ENCODE data around the gene MPZL1.
"Not testable (repeated sequence)": the region's sequence is repeated elsewhere in the genome, so short reads cannot be mapped to it uniquely, and the experiment has no call there.

MPZL1 gene

DNA sequence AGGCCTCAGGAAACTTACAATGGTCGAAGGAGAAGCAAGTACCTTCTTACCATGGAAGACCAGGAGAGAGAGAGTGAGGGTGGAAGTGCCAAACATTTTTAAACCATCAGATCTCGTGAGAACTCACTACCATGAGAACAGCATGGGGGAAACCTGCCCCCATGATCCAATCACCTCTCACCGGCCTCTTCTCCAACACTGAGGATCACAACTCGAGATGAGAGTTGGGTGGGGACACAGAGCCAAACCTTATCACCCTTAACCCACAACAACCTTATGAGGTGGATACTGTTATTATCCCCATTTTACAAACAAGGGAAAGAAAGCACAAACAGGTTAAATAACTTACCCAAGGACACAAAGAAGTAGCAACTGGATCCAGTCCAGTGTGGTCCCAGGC lies 80.5 kb downstream of the MPZL1 start:
- no peak overlapping the region for H3K4me3 Mint-ChIP-seq
- peaks cover 26% of the 10 kb centered on the region for H3K4me1 Mint-ChIP-seq
- ATAC-seq, result no peak
- H3K36me3 Mint-ChIP-seq (ENCODE audit: low read depth), result no peaks in the 10 kb centered on the region
- no peak for DNase-seq
- H3K9me3 Mint-ChIP-seq, result no peaks in the 10 kb centered on the region
- H3K27me3 Mint-ChIP-seq, result no peaks in the 10 kb centered on the region
- no peak overlapping the region for H3K27ac Mint-ChIP-seq

DNA sequence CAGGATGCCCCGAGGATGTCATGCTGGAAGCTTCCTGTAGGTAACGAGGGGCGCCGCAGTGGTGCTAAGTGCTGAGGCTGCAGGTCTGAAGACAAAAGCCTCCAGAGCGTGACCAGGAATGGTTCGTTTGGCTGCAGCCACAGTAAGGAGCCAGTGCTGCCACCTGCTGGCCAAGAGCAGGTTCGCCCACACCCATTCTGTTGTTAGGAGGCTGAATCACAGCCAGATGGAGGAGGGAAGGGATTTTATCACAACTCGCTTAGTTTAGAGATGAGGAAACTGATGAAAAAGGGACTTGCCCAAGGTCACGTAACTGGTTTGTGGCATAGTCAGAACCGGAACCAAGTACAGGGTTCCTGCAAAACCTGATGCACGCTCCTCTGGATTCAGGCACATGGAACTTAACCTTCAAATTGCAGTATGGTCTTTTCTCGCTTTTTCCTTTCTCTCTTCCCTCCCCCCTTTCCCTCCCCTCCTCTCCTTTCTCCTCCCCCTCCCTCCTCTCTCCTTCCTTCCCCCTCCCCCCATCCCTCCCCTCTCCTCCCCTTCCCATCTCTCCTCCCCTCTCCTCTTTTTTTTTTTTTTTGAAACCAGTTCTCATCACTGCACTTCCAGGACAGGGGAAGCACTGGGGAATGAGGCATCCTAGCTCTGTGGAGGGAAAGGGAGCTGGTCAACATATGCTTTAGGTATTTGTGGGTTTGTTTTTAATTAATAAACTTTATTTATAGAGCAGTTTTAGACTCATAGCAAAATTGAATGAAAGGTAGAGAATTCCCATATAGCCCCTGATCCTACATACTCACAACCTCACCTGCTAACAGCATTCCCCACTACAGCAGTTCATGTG lies 81.8 kb downstream of the MPZL1 start:
- Mint-ChIP-seq H3K27me3 (no peaks in the 10 kb centered on the region), H3K4me1 (peaks cover 26% of the 10 kb centered on the region), H3K27ac (peak overlapping the region; percentile 57), H3K4me3 (peak overlapping the region; percentile 8), H3K36me3 (ENCODE audit: low read depth) (no peaks in the 10 kb centered on the region), H3K9me3 (no peaks in the 10 kb centered on the region)
- DNase-seq (peak; percentile 93), ATAC-seq (peak; percentile 91)

DNA sequence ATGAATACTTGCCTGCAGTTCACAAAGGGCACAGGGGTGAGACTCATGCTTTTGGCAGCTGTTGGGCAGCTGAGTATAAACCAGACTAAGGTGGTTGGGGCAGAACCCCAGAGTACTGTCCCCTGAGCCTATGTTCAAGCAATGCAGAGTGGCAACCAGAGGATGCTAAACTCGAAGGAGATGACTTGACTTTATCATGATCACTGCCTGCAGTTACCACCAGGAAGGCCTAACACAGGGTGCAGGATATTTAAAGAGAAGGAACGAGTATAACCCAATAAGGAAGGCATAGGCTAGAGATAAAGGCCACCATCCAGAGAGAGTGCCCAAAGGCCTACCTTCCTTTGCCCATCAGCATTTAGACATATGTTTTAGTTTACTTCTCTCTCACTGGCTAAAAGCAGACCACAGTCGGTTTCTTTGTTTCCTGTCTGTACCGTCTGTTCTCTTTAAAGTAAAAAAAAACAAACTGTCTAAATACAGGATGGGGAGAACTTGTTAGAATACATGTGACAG lies 83.3 kb downstream of the MPZL1 start:
- no peaks in the 10 kb centered on the region for H3K27me3 Mint-ChIP-seq
- peaks cover 26% of the 10 kb centered on the region for H3K4me1 Mint-ChIP-seq
- H3K36me3 Mint-ChIP-seq (ENCODE audit: low read depth), result no peaks in the 10 kb centered on the region
- no peaks in the 10 kb centered on the region for H3K9me3 Mint-ChIP-seq
- DNase-seq, result no peak
- peak; percentile 38 for ATAC-seq
- no peak overlapping the region for H3K4me3 Mint-ChIP-seq
- H3K27ac Mint-ChIP-seq, result peak overlapping the region; percentile 52

DNA sequence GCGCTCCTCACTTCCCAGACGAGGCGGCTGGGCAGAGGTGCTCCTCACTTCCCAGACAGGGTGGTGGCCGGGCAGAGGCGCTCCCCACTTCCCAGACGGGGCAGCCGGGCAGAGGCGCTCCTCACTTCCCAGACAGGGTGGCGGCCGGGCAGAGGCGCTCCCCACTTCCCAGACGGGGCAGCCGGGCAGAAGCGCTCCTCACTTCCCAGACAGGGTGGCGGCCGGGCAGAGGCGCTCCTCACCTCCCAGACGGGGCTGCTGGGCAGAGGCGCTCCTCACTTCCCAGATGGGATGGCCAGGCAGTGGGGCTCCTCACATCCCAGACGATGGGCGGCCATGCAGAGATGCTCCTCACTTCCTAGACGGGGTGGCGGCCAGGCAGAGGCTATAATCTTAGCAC lies 84.5 kb downstream of the MPZL1 start:
- not testable (repeated sequence) for H3K36me3 Mint-ChIP-seq (ENCODE audit: low read depth); H3K27ac Mint-ChIP-seq; DNase-seq; ATAC-seq; H3K9me3 Mint-ChIP-seq; H3K4me3 Mint-ChIP-seq; H3K27me3 Mint-ChIP-seq
- peaks cover 26% of the 10 kb centered on the region for H3K4me1 Mint-ChIP-seq

DNA sequence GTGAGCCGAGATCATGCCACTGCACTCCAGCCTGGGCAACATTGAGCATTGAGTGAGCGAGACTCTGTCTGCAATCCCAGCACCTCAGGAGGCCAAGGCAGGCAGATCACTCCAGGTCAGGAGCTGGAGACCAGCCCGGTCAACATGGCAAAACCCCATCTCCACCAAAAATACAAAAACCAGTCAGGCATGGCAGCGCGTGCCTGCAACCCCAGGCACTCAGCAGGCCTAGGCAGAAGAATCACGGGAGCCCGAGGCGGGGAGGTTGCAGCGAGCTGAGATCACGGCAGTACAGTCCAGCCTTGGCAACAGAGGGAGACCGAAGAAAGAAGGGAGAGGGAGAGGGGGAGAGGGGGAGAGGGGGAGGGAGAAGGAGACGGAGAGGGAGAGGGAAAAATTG lies 84.9 kb downstream of the MPZL1 start:
- H3K27ac Mint-ChIP-seq; ATAC-seq; H3K36me3 Mint-ChIP-seq (ENCODE audit: low read depth); DNase-seq; H3K4me3 Mint-ChIP-seq; H3K9me3 Mint-ChIP-seq; H3K27me3 Mint-ChIP-seq: not testable (repeated sequence)
- H3K4me1 Mint-ChIP-seq, result peaks cover 26% of the 10 kb centered on the region

DNA sequence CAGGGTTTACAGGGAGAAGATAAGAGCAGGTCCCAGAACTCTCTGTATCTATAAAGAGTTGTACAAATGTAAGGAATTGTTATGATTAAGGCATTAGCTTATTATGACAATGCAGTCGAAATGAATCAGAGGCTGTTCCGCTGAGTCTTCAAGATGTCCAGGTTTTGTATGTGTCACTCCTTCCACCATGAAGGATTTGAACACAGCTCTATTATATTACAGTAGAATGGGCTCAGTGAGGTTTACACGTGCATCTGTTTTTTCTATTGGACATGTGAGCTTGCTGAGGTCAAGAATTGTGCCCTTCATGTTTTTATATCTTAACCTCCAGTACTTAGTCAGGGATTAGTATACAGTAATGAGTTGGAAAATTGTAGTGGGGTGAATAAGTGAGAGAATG lies 86.3 kb downstream of the MPZL1 start:
- ATAC-seq (no peak), DNase-seq (no peak)
- peaks cover 2% of the 10 kb centered on the region for H3K36me3 Mint-ChIP-seq (ENCODE audit: low read depth)
- peaks cover 2% of the 10 kb centered on the region for H3K27me3 Mint-ChIP-seq
- peaks cover 25% of the 10 kb centered on the region for H3K4me1 Mint-ChIP-seq
- no peak overlapping the region for H3K4me3 Mint-ChIP-seq
- no peak overlapping the region for H3K27ac Mint-ChIP-seq
- peaks cover 11% of the 10 kb centered on the region for H3K9me3 Mint-ChIP-seq

DNA sequence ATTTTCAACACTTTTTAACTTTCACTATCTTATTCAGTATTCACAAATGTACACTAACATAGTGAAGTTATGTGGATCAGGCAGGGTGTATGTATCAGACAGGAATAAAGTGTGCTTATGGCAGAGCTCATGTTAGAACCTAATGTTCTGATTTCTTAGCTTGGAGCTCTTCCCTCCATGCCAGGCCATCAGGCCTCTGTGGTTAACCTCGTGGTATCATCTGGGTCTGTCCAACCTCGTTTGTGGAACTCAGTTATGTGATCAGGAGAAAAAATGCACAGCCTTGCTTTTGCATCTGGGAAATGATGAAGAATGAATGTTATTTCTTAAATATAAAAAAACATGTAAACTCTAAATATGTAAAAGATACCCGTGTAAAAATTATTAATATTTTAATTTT lies 86.9 kb downstream of the MPZL1 start:
- H3K36me3 Mint-ChIP-seq (ENCODE audit: low read depth), result peaks cover 2% of the 10 kb centered on the region
- peaks cover 20% of the 10 kb centered on the region for H3K4me1 Mint-ChIP-seq
- DNase-seq (no peak), ATAC-seq (no peak)
- no peak overlapping the region for H3K27ac Mint-ChIP-seq
- H3K9me3 Mint-ChIP-seq, result peaks cover 16% of the 10 kb centered on the region
- H3K27me3 Mint-ChIP-seq, result peaks cover 2% of the 10 kb centered on the region
- no peak overlapping the region for H3K4me3 Mint-ChIP-seq

DNA sequence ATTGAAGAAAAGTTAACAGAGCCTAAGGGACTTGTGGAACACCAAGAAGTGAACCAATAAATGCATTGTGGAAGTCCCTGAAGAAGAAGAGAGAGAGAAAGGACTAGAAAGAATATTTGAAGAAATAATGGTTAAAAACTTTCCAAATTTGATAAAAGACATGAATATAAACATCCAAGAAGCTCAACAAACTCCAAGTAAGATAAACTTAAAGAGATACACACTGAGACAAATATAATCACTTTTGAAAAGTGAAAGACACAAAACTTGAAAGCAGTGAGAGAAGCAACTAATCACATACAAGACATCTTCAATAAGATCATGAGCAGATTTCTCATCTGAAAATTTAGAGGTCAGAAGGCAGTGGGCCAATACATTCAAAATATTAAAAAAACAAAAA lies 91.2 kb downstream of the MPZL1 start:
- no peaks in the 10 kb centered on the region for H3K4me1 Mint-ChIP-seq
- H3K9me3 Mint-ChIP-seq, result peaks cover 31% of the 10 kb centered on the region
- no peak overlapping the region for H3K27ac Mint-ChIP-seq
- peaks cover 2% of the 10 kb centered on the region for H3K27me3 Mint-ChIP-seq
- H3K36me3 Mint-ChIP-seq (ENCODE audit: low read depth), result peaks cover 8% of the 10 kb centered on the region
- ATAC-seq (no peak), DNase-seq (no peak)
- no peak overlapping the region for H3K4me3 Mint-ChIP-seq

DNA sequence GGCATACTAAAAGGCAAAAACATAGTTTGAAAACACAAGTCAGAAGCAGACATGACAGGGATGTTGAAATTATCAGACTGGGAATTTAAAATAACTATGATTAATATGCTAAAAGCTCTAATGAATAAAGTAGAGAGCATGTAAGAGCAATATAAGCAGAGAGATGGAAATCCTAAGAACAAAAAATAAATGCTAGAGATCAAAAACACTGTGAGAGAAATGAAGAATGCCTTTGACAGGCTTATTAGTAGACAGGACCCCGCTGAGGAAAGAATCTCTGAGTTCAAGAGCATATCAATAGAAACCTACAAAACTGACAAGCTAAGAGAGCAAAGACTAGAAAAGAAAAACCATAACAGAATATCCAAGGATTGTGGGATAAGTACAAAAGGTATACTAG lies 93.9 kb downstream of the MPZL1 start:
- DNase-seq, result no peak
- ATAC-seq, result no peak
- Mint-ChIP-seq H3K27me3 (peaks cover 6% of the 10 kb centered on the region), H3K27ac (no peak overlapping the region), H3K36me3 (ENCODE audit: low read depth) (peaks cover 11% of the 10 kb centered on the region), H3K4me3 (no peak overlapping the region), H3K4me1 (peaks cover 7% of the 10 kb centered on the region), H3K9me3 (peaks cover 31% of the 10 kb centered on the region)

DNA sequence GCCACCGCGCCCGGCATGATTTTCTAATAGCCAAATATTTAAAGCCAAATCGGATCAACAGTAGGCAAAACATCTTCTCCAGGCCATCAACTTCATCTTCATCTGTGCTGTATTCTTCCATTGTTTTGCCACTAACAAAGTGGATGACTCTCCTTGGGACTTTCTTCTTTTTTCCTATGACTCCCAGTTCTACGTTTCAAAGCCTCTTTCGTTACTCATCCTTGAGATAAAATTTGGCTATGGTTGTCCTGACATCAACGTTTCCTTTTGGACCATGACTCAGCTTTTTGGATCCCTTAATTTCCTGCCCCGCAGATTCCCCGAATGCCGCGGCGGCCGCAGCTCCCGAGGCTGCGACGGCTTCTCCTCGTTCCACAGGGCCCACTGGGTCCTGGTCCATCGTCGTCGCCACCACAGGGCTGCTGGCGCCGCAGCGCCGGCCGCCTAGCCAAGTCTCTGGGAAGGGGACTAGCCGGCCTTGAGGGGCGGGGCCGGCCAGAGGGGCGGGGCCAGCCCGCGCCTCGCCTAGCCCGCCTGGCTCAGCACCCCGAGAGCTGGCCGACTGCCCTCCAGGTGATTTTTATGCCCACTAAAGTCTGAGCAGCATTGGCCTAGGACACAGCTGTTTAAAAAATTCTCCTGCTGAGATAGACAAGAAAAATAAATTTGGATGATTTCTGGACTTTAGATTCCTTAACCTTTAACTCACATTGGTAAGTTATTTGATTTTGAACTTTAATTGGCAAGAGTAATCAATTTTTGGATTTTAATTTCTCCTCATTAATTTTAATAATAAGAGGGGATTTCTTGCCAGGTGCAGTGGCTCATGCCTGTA lies 98.3 kb downstream of the MPZL1 start:
- H3K4me3 Mint-ChIP-seq, result peak overlapping the region; percentile 72
- H3K4me1 Mint-ChIP-seq, result peaks cover 7% of the 10 kb centered on the region
- H3K27ac Mint-ChIP-seq, result peak overlapping the region; percentile 63
- DNase-seq (peak; percentile 37), ATAC-seq (peak; percentile 65)
- H3K9me3 Mint-ChIP-seq, result peaks cover 10% of the 10 kb centered on the region
- H3K36me3 Mint-ChIP-seq (ENCODE audit: low read depth), result peaks cover 5% of the 10 kb centered on the region
- peaks cover 11% of the 10 kb centered on the region for H3K27me3 Mint-ChIP-seq

DNA sequence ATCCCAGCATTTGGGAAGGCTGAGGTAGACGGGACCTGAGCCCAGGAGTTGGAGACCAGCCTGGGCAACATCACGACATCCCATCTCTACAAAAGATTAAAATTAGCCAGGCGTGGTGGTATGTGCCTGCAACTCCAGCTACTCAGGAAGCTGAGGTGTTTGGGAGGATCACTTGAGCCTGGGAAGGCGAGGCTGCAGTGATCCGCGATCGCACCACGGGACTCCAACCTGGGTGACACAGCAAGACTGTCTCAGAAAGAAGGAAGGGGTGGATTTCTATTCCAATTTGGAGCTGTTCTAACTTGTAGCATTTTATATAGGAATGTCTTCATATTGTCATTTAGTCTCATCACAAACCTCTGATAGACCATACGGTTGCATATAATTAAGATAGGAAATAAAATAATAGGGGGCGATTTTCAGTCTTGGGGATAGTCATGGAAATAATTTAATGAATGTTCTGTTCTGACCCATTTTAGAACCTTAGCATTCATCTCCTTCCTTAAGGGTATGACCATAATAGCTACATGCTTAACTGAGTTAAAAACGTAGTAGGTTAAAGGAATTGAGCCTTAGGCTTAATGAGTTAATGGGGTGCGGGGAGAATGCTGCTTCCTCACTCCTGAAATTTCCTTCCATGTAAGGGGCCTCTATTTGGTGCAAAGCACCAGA lies 99.0 kb downstream of the MPZL1 start:
- DNase-seq (no peak), ATAC-seq (no peak)
- Mint-ChIP-seq H3K4me3 (no peak overlapping the region), H3K9me3 (peaks cover 3% of the 10 kb centered on the region), H3K4me1 (peaks cover 7% of the 10 kb centered on the region), H3K36me3 (ENCODE audit: low read depth) (peaks cover 4% of the 10 kb centered on the region), H3K27me3 (peaks cover 11% of the 10 kb centered on the region), H3K27ac (no peak overlapping the region)

DNA sequence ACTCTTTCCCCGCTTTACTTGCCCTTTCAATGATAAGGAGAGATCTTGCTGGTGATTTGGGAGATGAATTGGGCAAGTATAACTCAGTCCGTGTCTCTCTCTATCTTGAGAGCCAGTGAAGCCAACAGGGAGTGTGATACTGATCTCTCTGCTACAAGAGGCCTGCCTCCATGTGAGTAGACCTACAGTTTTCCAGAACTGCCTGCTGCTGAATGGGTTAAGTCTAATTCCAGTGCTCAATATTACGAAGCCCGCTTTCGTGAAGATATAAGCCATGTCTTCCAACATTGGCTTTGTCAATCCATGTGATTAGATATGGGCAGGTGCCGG lies 99.5 kb downstream of the MPZL1 start:
- Mint-ChIP-seq H3K4me1 (peaks cover 7% of the 10 kb centered on the region), H3K27me3 (peaks cover 11% of the 10 kb centered on the region)
- no peak for ATAC-seq

DNA sequence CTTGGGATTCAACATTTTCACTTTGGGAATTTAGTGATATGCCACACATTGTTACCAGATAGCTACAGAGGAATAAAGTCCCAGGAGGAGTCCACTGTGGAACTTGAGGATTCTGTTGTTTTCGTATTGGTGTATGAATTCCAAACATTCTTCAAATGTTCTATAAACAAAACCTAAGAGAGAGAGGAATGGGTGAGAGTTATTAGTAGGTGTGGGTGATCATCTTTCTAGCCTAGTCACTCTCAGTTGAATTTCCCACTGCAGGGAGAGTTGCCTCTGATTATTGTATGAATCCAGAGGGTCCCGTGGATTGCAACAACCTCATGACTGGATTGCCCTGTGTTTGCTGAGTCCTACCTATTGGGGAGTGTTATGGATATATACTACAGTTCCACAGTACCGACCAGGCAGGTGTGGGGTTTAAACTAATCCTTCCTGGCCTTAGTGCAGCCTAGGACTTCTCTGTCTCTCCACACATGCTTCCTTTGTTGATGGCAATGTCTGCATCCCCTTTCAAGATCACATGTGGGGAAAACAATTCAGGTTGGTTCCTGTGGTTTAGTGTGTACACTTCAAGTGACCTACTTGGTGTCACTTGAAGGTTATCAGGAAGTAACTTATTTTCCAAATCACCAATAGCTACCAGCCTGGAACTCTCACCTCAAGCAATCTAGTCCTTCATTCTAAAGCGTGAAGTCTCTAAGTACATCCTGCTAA lies 100.3 kb downstream of the MPZL1 start:
- no peak for ATAC-seq

More for the DNA sequence above, 99.5 kb downstream of the MPZL1 start:
- Mint-ChIP-seq H3K9me3 (no peaks in the 10 kb centered on the region), H3K36me3 (ENCODE audit: low read depth) (peaks cover 2% of the 10 kb centered on the region), H3K27ac (no peak overlapping the region), H3K4me3 (no peak overlapping the region)
- DNase-seq, result no peak

DNA sequence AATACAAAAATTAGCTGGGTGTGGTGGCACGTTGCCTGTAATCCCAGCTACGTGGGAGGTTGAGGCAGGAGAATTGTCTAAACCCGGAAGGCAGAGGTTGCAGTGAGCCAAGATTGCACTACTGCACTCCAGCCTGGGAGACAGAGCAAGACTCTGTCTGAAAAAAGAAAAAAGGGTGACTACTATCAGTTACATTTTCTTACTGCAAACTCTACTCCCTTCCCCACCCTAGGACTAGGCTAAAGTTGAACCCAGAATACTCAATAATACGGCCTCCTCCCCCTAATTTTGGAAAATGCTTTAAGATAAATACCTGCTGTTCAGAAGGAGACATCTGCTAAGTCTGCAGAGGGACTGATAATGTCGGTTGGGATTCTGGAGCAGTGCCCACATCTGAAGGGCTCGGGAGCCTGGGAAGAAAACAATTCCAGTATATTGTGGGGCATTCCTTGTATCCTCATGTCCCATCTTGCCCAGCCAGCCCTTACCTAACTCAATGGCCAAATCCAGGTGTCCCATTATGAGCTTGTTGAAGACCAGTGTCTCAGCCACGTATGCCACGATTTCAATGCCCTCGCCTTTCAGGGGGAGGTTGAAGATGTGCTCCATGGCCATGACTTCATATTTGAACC lies 102.5 kb downstream of the MPZL1 start:
- Mint-ChIP-seq H3K4me3 (no peak overlapping the region), H3K27ac (no peak overlapping the region), H3K9me3 (no peaks in the 10 kb centered on the region), H3K27me3 (peaks cover 11% of the 10 kb centered on the region), H3K36me3 (ENCODE audit: low read depth) (peaks cover 2% of the 10 kb centered on the region), H3K4me1 (peaks cover 7% of the 10 kb centered on the region)
- ATAC-seq (no peak), DNase-seq (no peak)

More for the DNA sequence above, 100.3 kb downstream of the MPZL1 start:
- peaks cover 11% of the 10 kb centered on the region for H3K27me3 Mint-ChIP-seq
- peaks cover 2% of the 10 kb centered on the region for H3K36me3 Mint-ChIP-seq (ENCODE audit: low read depth)
- H3K9me3 Mint-ChIP-seq, result no peaks in the 10 kb centered on the region
- no peak overlapping the region for H3K4me3 Mint-ChIP-seq
- DNase-seq, result no peak
- H3K4me1 Mint-ChIP-seq, result peaks cover 7% of the 10 kb centered on the region
- H3K27ac Mint-ChIP-seq, result no peak overlapping the region

All from activated naive CD8-positive, alpha-beta T cell treated with anti-CD3 and anti-CD28 coated beads, Interleukin-2, amount 50 U/mL, for 24 hours (primary cell).